IMR-90 (cell line): ENCODE data around the gene SHISA6. TPM values are rescaled to one million over a fixed set of nuclear protein-coding genes. Genes with fewer than 3 reads are reported as not detected.

Experiments
- ATAC-seq: fragments of 200-7000 bp; cut with Tn5 transposase; 2 replicates; pipeline ENCODE4 v1.9.1; 2020; ENCODE audit warnings: low read depth, mild to moderate bottlenecking, moderate library complexity
- BruUV-seq: library from RNA; stranded (reverse); fragments of 400-500 nt; replicated peaks from 2 replicates; lab custom pipeline; 2021; lab: Mats Ljungman, UMichigan
- CTCF ChIA-PET: fragments of 300-600 bp; formaldehyde crosslinking; extraction: SDS; loops from one replicate; lab custom pipeline; 2021; ENCODE audit warnings: antibody characterized with exemption; lab: Yijun Ruan, JAX
- POLR2A ChIA-PET: fragments of 300-600 bp; sonication (Branson Sonifier 250); formaldehyde crosslinking; loops from one replicate; lab custom pipeline; 2022; ENCODE audit warnings: antibody characterized with exemption; ENCODE audit not compliant: unreplicated experiment; lab: Charles Lee
- DNase-seq: peaks from one replicate; pipeline ENCODE4 v3.0.0; 2013
- H2AFZ ChIP-seq: replicated peaks from 2 replicates; pipeline ENCODE3; 2013; ENCODE audit warnings: low read length, mild to moderate bottlenecking; ENCODE audit not compliant: poor library complexity
- H2AK5ac ChIP-seq: 2 replicates; pipeline ENCODE4 v1.6.1; 2013; ENCODE audit warnings: low read depth, low read length, inconsistent platforms
- H2AK9ac ChIP-seq: replicated peaks from 2 replicates; pipeline ENCODE3; 2013; ENCODE audit warnings: mild to moderate bottlenecking, low read depth, low read length, moderate library complexity; ENCODE audit not compliant: poor library complexity
- H2BK120ac ChIP-seq: 2 replicates; pipeline ENCODE4 v1.6.1; 2013; ENCODE audit warnings: low read depth, low read length, inconsistent platforms
- H2BK15ac ChIP-seq: 3 replicates; pipeline ENCODE4 v1.6.1; 2013; ENCODE audit warnings: low read depth, low read length, inconsistent platforms
- H2BK20ac ChIP-seq: 2 replicates; pipeline ENCODE4 v1.6.1; 2013; ENCODE audit warnings: low read depth, mild to moderate bottlenecking, inconsistent platforms, low read length, moderate library complexity
- H2BK5ac ChIP-seq: 2 replicates; pipeline ENCODE4 v1.6.1; 2013; ENCODE audit warnings: mild to moderate bottlenecking, low read depth, low read length, inconsistent platforms; ENCODE audit not compliant: poor library complexity, severe bottlenecking
- H3K14ac ChIP-seq: replicated peaks from 2 replicates; pipeline ENCODE4 v1.6.1; 2013; ENCODE audit warnings: low read depth, low read length, inconsistent platforms
- H3K18ac ChIP-seq: 2 replicates; pipeline ENCODE4 v1.6.1; 2013; ENCODE audit warnings: low read depth, low read length, control low read depth
- H3K23ac ChIP-seq: 2 replicates; pipeline ENCODE4 v1.6.1; 2013; ENCODE audit warnings: low read depth, low read length, inconsistent platforms
- H3K27ac ChIP-seq: 2 replicates; pipeline ENCODE4 v1.5.1; 2013; ENCODE audit warnings: mild to moderate bottlenecking, control low read depth, low read length; ENCODE audit not compliant: insufficient read depth
- H3K27me3 ChIP-seq: 2 replicates; pipeline ENCODE4 v1.6.1; 2013; ENCODE audit warnings: low read length; ENCODE audit not compliant: control insufficient read depth, insufficient read depth
- H3K36me3 ChIP-seq: 2 replicates; pipeline ENCODE4 v1.6.1; 2013; ENCODE audit warnings: low read length, mixed read lengths; ENCODE audit not compliant: control insufficient read depth, insufficient read depth
- H3K4ac ChIP-seq: 2 replicates; pipeline ENCODE4 v1.6.1; 2013; ENCODE audit warnings: low read depth, low read length, inconsistent platforms
- H3K4me1 ChIP-seq: 2 replicates; pipeline ENCODE4 v1.6.1; 2013; ENCODE audit warnings: low read length, mixed read lengths; ENCODE audit not compliant: control insufficient read depth, insufficient read depth
- H3K4me2 ChIP-seq: 2 replicates; pipeline ENCODE4 v1.6.1; 2013; ENCODE audit warnings: low read depth, mild to moderate bottlenecking, control low read depth, low read length, moderate library complexity
- H3K4me3 ChIP-seq: 2 replicates; pipeline ENCODE4 v1.5.1; 2013; ENCODE audit warnings: low read depth, mild to moderate bottlenecking, control low read depth, low read length, moderate library complexity; ENCODE audit not compliant: insufficient read depth
- H3K56ac ChIP-seq: 2 replicates; pipeline ENCODE4 v1.6.1; 2013; ENCODE audit warnings: low read length, inconsistent platforms; ENCODE audit not compliant: insufficient read depth; ENCODE audit errors: extremely low read depth
- H3K79me1 ChIP-seq, 2 experiments: 2 replicates each; pipeline ENCODE4 v1.6.1; 2013; ENCODE audit warnings: low read length in 2 of 2, inconsistent platforms in 1 of 2, low read depth in 1 of 2
- H3K9ac ChIP-seq: 2 replicates; pipeline ENCODE4 v1.6.1; 2013; ENCODE audit warnings: low read depth, low read length, control low read depth
- H3K9me1 ChIP-seq: 2 replicates; pipeline ENCODE4 v1.6.1; 2013; ENCODE audit warnings: low read length, inconsistent platforms; ENCODE audit not compliant: insufficient read depth
- H3K9me3 ChIP-seq: 2 replicates; pipeline ENCODE4 v1.6.1; 2013; ENCODE audit warnings: low read length; ENCODE audit not compliant: control insufficient read depth, insufficient read depth
- H4K20me1 ChIP-seq: 2 replicates; pipeline ENCODE4 v1.6.1; 2013; ENCODE audit warnings: low read length, inconsistent platforms; ENCODE audit not compliant: insufficient read depth
- H4K5ac ChIP-seq: 2 replicates; pipeline ENCODE4 v1.6.1; 2013; ENCODE audit warnings: mild to moderate bottlenecking, low read depth, low read length, control low read depth
- H4K8ac ChIP-seq, 2 experiments: 2 replicates each; pipeline ENCODE4 v1.6.1; 2013; ENCODE audit warnings: low read depth in 2 of 2, low read length in 2 of 2, control low read depth in 1 of 2, inconsistent platforms in 1 of 2
- H4K91ac ChIP-seq: 2 replicates; pipeline ENCODE4 v1.6.1; 2013; ENCODE audit warnings: low read depth, low read length, inconsistent platforms; ENCODE audit not compliant: insufficient read depth
- MXI1 ChIP-seq: IDR thresholded peaks from 2 replicates; pipeline ENCODE4 v1.6.1; 2012; ENCODE audit warnings: low read depth, mild to moderate bottlenecking, low read length, moderate library complexity, borderline replicate concordance
- WGBS, 2 experiments: methylation state at CpG; one replicate each; pipeline versions ENCODE4 v1.1.5 to v1.1.7; 2013; ENCODE audit warnings: missing lambda C conversion rate in 2 of 2; ENCODE audit not compliant: insufficient read length in 1 of 2; ENCODE audit errors: extremely low coverage in 2 of 2; 5-methylcytosine and 5-hydroxymethylcytosine counted together
- dilution Hi-C: fragments of 300-500 bp; cut with HindIII; formaldehyde crosslinking; loops from one replicate; pipeline ENCODE4 v1.14.3; 2018; ENCODE audit warnings: low sequenced_read_pairs; ENCODE audit not compliant: unreplicated experiment
- in situ Hi-C: fragments of 300-500 bp; cut with MboI; formaldehyde crosslinking; loops from 3 replicates; pipeline ENCODE4 v1.14.3; 2019; ENCODE audit warnings: low sequenced_read_pairs, inconsistent platforms, mixed read lengths
- intact Hi-C: fragments of 100-400 bp; cut with micrococcal nuclease; formaldehyde crosslinking; loops from 2 replicates; pipeline ENCODE4 v1.10.0; 2022
- polyA plus RNA-seq, 3 experiments: library from polyadenylated mRNA; depleted of rRNA; stranded (reverse); fragments of >200 nt; gene quantifications; 2 replicates each; pipeline ENCODE4 v1.2.3, GENCODE V29; 2012; ENCODE audit warnings: low replicate concordance in 1 of 3
- total RNA-seq: library from RNA; depleted of rRNA; stranded (reverse); fragments of >200 nt; gene quantifications from 2 replicates; pipeline ENCODE4 v1.2.3, GENCODE V29; 2012

The SHISA6 gene
- total and polyA plus RNA-seq, 2 of the 4 experiments (the other 2 are of a cell fraction) = not detected

DNA sequence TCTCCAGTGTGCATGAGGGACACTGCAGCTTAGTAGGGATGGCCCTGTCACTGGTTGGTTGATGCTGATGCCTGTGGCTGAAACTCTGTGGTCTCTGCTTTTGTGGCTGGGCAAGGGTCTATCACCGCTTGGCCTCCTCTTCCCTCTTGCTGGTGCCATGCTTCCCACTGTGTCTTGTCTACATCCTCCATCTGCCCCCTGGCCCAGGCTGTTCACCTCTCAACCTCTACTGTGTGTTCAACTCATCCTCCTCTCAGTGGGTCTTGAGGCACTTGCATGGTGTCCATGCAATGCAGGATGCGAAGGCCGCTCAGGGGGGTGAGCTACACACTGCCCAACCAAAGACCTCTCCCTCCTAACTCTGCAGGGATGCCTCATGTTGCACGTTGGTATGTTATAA is 19.8 kb upstream of the SHISA6 start:
- no peaks in the 10 kb centered on the region for H3K27me3 ChIP-seq
- H2AK5ac ChIP-seq = no peak overlapping the region
- H4K5ac ChIP-seq = no peak overlapping the region
- H3K27ac ChIP-seq = no peak overlapping the region
- H2AK9ac ChIP-seq = no peak overlapping the region
- H2BK120ac ChIP-seq = no peak overlapping the region
- H2BK15ac ChIP-seq = no peak overlapping the region
- in situ Hi-C loops = no loop called here
- no TSS peak for BruUV-seq
- H2AFZ ChIP-seq = no peak overlapping the region
- TF ChIP-seq MXI1 = no peak
- H2BK5ac ChIP-seq = no peak overlapping the region
- intact Hi-C loops = no loop called here
- H3K14ac ChIP-seq = no peak overlapping the region
- ATAC-seq (no peak), DNase-seq (no peak)
- no peaks in the 10 kb centered on the region for H3K79me1 ChIP-seq
- H4K20me1 ChIP-seq = no peaks in the 10 kb centered on the region
- no peak overlapping the region for H3K56ac ChIP-seq
- no peaks in the 10 kb centered on the region for H3K9me1 ChIP-seq
- H4K8ac ChIP-seq = no peak overlapping the region
- peaks cover 25% of the 10 kb centered on the region for H3K9me3 ChIP-seq
- no peak overlapping the region for H3K4me3 ChIP-seq
- no peak overlapping the region for H3K23ac ChIP-seq
- H4K91ac ChIP-seq = no peak overlapping the region
- H3K36me3 ChIP-seq = no peaks in the 10 kb centered on the region
- ChIA-PET POLR2A (no interaction called here), CTCF (no interaction called here)
- H2BK20ac ChIP-seq = no peak overlapping the region
- H3K4ac ChIP-seq = no peak overlapping the region
- H3K18ac ChIP-seq = no peak overlapping the region
- dilution Hi-C loops = no loop called here
- H3K9ac ChIP-seq = no peak overlapping the region
- no peak overlapping the region for H3K4me2 ChIP-seq
- 50% methylated on average over 1 of the region's 4 CpGs; no CpG with 5 or more reads in 1 of the 2 experiments for WGBS, 2 experiments
- no peaks in the 10 kb centered on the region for H3K4me1 ChIP-seq
